T-helper 1 cell (primary cell): ENCODE results near the gene UFL1.
"Not testable (repeated sequence)": the region's sequence is repeated elsewhere in the genome, so short reads cannot be mapped to it uniquely, and the experiment has no call there.

Experiments
- DNase-seq, 5 donors: peaks; one replicate each; pipeline ENCODE4 v3.0.0-alpha.2; 2012 to 2020
- total RNA-seq, 4 donors: gene quantifications; one replicate each; lab custom pipeline; 2026; lab: John Stamatoyannopoulos, UW

Gene UFL1
- total RNA-seq, result 41.0 to 61.1 (median 46.1) reads per million in 4 donors

GRCh38 chr6:96521644-96522464 is at the start of gene UFL1:
TSS of gene UFL1 (plus strand) at chr6:96521806. CDS start at chr6:96521874, 68 bp downstream.
- peak; percentile 88 to 95 (median 92) for DNase-seq

GRCh38 chr6:96472291-96472690 is 49.3 kb upstream of the UFL1 start:
- not testable (repeated sequence) for DNase-seq

DNA sequence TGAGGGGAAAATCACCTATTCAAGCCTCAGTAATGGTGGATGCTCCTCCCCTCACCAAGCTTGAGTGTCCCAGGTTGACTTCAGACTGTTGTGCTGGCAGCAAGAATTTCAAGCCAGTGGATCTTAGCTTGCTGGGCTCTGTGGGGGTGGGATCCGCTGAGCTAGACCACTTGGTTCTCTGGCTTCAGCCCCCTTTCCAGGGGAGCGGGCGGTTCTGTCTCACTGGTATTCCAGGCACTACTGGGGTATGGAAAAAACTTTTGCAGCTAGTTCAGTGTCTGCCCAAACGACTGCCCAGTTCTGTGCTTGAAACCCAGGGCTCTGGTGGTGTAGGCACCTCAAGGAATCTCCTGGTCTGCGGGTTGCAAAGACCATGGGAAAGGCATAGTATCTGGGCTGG is 42.9 kb upstream of the UFL1 start:
- DNase-seq, result no peak

DNA sequence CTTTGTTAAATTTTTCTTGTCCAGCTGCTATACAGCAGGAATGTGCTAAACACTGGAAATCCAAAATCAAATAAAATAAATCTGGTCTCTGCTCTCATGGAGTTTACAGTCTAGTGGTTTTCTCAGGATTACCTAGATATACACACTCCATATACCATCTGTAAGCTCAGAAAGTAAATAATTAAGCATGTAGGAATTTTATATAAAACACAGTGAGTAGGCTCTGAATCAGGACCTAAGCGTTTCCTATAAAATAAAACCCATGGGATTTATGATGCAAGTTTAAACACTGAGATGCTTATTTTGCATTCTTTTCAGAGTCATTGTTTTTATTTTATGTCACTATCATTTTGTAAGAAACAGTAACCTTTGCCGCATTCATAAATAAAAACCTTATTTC is 29.7 kb upstream of the UFL1 start:
- no peak for DNase-seq

GRCh38 chr6:96499781-96500180 is 21.8 kb upstream of the UFL1 start:
- peak; percentile 25 to 89 (median 32) for DNase-seq

GRCh38 chr6:96502915-96503314 is 18.7 kb upstream of the UFL1 start:
- DNase-seq, result no peak

GRCh38 chr6:96505363-96505762 is 16.2 kb upstream of the UFL1 start:
- DNase-seq, result no peak

DNA sequence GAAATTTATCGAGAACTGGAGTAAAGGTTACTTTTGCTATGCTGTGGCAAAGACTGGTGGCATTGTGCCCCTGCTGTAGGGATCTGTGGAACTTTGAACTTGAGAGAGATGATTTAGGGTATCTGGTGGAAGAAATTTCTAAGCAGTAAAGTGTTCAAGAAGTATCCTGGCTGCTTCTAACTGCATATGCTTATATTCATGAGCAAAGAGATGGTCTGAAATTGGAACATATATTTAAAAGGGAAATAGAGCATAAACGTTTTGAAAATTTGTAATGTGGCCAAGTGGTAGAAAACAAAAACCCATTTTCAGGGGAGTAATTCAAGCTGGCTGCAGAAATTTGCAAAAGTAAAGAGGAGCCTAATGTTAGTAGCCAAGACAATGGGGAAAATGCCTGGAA is 12.3 kb upstream of the UFL1 start:
- no peak for DNase-seq

GRCh38 chr6:96520171-96521115 is 1.2 kb upstream of the UFL1 start:
- DNase-seq, result peak in 1 of 5 donors; percentile 2

- no peak for DNase-seq
Observed at GRCh38 chr6:96521306-96521643, 331 bp upstream of the UFL1 start.

- DNase-seq, result peak in 1 of 5 donors; percentile 51
Observed at GRCh38 chr6:96522465-96523009, 931 bp downstream of the UFL1 start.

- DNase-seq, result no peak
Observed at GRCh38 chr6:96528193-96528592, 6.6 kb downstream of the UFL1 start.

GRCh38 chr6:96532399-96532798 is 10.8 kb downstream of the UFL1 start:
- no peak for DNase-seq

GRCh38 chr6:96537726-96538125 is 16.1 kb downstream of the UFL1 start:
- no peak for DNase-seq

DNA sequence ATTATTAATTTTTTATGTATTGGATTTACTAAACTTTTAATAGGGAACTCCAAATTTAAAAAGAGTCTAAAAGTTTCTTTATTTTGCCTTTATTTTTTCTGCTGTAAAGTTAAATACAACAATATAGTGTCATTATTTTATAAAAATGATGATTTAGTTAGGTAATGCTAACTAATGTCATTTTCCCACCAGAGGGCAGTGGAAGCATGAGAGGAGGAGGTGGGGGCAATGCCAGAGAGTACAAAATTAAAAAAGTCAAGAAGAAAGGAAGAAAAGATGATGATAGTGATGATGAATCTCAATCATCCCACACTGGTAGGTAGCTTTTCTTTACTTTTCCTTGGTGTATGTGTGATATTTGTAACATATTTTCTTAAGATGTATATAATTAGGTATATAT is 21.1 kb downstream of the UFL1 start:
- no peak for DNase-seq

- DNase-seq, result no peak
Observed at GRCh38 chr6:96545882-96546281, 24.3 kb downstream of the UFL1 start.

DNA sequence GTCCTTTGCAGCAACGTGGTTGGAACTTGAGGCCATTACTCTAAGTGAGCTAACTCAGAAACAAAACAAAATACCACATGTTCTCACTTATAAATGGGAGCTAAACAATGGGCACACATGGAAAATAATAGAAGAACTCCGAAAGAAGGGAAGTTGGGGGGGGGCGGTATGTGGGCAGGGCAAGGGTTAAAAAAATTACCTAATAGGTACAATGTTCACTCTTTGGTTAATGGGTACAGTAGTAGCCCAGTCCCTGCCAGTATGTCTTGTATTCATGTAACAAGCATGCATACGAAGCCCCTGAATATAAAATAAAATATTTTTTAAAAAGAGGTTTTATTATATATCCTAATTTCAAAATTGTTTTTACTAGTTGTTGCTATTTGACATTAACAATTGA is 26.0 kb downstream of the UFL1 start:
- DNase-seq, result no peak

GRCh38 chr6:96554558-96554957 is 33.0 kb downstream of the UFL1 start:
- no peak for DNase-seq

GRCh38 chr6:96559740-96560139 is 38.1 kb downstream of the UFL1 start:
- not testable (repeated sequence) for DNase-seq

DNA sequence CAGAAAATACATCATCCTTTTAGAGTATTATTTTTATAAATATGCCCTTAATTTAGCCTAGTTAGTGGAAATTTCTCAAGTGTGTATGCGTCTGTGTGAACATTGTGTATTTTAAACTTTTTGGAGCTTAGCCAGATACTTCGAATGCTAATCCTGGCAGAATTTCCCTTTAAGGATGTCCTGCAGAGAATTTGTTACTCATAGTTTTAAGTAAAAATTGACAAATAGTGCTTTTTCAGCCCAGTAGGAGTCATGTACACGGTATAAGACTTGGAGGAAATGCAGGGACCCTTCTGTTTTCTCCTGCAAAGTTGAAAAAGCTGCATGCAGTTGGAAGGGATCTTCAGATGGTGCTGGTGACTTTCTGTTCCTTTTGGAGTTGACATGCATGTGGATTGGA is 41.3 kb downstream of the UFL1 start, which contains the start of gene FHL5:
Gene FHL5 (plus strand): TSS at position 243 of the 400 bp plus-strand sequence. CDS start 40,486 bp downstream, outside the sequence.
- DNase-seq, result no peak

GRCh38 chr6:96563853-96564252 is 42.2 kb downstream of the UFL1 start:
- no peak for DNase-seq

DNA sequence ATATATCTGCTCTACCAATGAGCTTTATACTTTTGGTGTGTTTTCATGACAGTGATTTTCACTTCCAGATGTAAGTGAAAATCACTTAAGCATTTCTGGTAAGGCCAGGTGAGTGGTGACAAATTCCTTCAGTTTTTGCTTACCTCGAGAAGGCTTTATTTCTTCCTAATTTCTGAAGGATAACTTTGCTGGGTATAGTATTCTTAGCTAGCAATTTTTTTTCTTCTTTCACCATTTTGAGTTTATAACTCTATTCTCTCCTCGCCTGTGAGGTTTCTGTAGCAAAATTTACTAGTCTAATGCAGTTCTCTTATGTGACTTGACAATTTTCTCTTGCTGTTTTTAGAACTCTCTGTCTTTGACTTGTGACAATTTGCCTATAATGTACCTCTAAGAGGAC is 48.4 kb downstream of the UFL1 start:
- DNase-seq, result no peak

- no peak for DNase-seq
Observed at GRCh38 chr6:96571551-96571950, 49.9 kb downstream of the UFL1 start.
